Hindlimb muscle (tissue), 1 donor: ENCODE results near the gene SLC30A5. TPM values are rescaled to one million over a fixed set of nuclear protein-coding genes. Genes with fewer than 3 reads are reported as not detected.
"Not testable (repeated sequence)": the region's sequence is repeated elsewhere in the genome, so short reads cannot be mapped to it uniquely, and the experiment has no call there.

Experiments used
- DNase-seq: peaks from one replicate; pipeline ENCODE4 v3.0.0-alpha.2; 2013
- polyA plus RNA-seq: library from polyadenylated mRNA; unstranded; fragments of 120-200 nt; gene quantifications from one replicate; pipeline ENCODE4 v1.2.1, GENCODE V29; 2013; ENCODE audit not compliant: insufficient read length

SLC30A5 gene
- polyA plus RNA-seq = 30.0 TPM

- DNase-seq = peak; percentile 99
Measured at GRCh38 chr5:69093771-69094482, at the start of gene SLC30A5. TSS of gene SLC30A5 (plus strand) at chr5:69094014. CDS start at chr5:69094256, 242 bp downstream.

GRCh38 chr5:69045213-69045612 lies 48.6 kb upstream of the SLC30A5 start:
- DNase-seq = not testable (repeated sequence)

GRCh38 chr5:69046375-69046957 lies 47.3 kb upstream of the SLC30A5 start:
- no peak for DNase-seq

- DNase-seq = peak; percentile 3
Measured at GRCh38 chr5:69048230-69048629, 45.6 kb upstream of the SLC30A5 start.

- DNase-seq = no peak
Measured at GRCh38 chr5:69049151-69049550, 44.7 kb upstream of the SLC30A5 start.

- DNase-seq = no peak
Measured at GRCh38 chr5:69049796-69050195, 44.0 kb upstream of the SLC30A5 start.

GRCh38 chr5:69050214-69050613 lies 43.6 kb upstream of the SLC30A5 start:
- DNase-seq = no peak

GRCh38 chr5:69052181-69052580 lies 41.6 kb upstream of the SLC30A5 start:
- no peak for DNase-seq

- DNase-seq = no peak
Measured at GRCh38 chr5:69074664-69075521, 18.9 kb upstream of the SLC30A5 start.

GRCh38 chr5:69075522-69076179 lies 18.2 kb upstream of the SLC30A5 start:
- DNase-seq = no peak

GRCh38 chr5:69078921-69079540 lies 14.8 kb upstream of the SLC30A5 start:
- DNase-seq = no peak

GRCh38 chr5:69079556-69079955 lies 14.3 kb upstream of the SLC30A5 start:
- no peak for DNase-seq

GRCh38 chr5:69083412-69083811 lies 10.4 kb upstream of the SLC30A5 start:
- DNase-seq = no peak

- DNase-seq = no peak
Measured at GRCh38 chr5:69084195-69084594, 9.6 kb upstream of the SLC30A5 start.

- no peak for DNase-seq
Measured at GRCh38 chr5:69084903-69085302, 8.9 kb upstream of the SLC30A5 start.

GRCh38 chr5:69086206-69086605 lies 7.6 kb upstream of the SLC30A5 start:
- DNase-seq = no peak

- not testable (repeated sequence) for DNase-seq
Measured at GRCh38 chr5:69088006-69088405, 5.8 kb upstream of the SLC30A5 start.

GRCh38 chr5:69090158-69090557 lies 3.7 kb upstream of the SLC30A5 start:
- DNase-seq = no peak

GRCh38 chr5:69091771-69092170 lies 2.0 kb upstream of the SLC30A5 start:
- no peak for DNase-seq

- DNase-seq = no peak
Measured at GRCh38 chr5:69092969-69093368, 845 bp upstream of the SLC30A5 start.

- DNase-seq = no peak
Measured at GRCh38 chr5:69099302-69099701, 5.5 kb downstream of the SLC30A5 start.

- no peak for DNase-seq
Measured at GRCh38 chr5:69103521-69103920, 9.7 kb downstream of the SLC30A5 start.
